ENCODE data around the gene LZTR1. TPM values are rescaled to one million over a fixed set of nuclear protein-coding genes. Genes with fewer than 3 reads are reported as not detected.
A peak's percentile ranks its signal among the peaks of the same experiment; 100 is the strongest.
"Not testable (repeated sequence)": the region's sequence is repeated elsewhere in the genome, so short reads cannot be mapped to it uniquely, and the experiment has no call there.

The LZTR1 gene
- total RNA-seq, 1 donor from 2014 or later: 37.5 TPM

- DNase-seq (ENCODE audit: low spot score in 2 of 2): no peak
- FAIRE-seq: no peak
Observed at GRCh38 chr22:20964799-20965103, 17.3 kb upstream of the LZTR1 start.

- DNase-seq (ENCODE audit: low spot score in 2 of 2) (peak in 1 of 2 donors; percentile 60), FAIRE-seq (no peak)
Observed at GRCh38 chr22:20965104-20965887, 16.8 kb upstream of the LZTR1 start.

- FAIRE-seq (no peak), DNase-seq (ENCODE audit: low spot score in 2 of 2) (no peak)
Observed at GRCh38 chr22:20965888-20966855, 15.9 kb upstream of the LZTR1 start.

DNA sequence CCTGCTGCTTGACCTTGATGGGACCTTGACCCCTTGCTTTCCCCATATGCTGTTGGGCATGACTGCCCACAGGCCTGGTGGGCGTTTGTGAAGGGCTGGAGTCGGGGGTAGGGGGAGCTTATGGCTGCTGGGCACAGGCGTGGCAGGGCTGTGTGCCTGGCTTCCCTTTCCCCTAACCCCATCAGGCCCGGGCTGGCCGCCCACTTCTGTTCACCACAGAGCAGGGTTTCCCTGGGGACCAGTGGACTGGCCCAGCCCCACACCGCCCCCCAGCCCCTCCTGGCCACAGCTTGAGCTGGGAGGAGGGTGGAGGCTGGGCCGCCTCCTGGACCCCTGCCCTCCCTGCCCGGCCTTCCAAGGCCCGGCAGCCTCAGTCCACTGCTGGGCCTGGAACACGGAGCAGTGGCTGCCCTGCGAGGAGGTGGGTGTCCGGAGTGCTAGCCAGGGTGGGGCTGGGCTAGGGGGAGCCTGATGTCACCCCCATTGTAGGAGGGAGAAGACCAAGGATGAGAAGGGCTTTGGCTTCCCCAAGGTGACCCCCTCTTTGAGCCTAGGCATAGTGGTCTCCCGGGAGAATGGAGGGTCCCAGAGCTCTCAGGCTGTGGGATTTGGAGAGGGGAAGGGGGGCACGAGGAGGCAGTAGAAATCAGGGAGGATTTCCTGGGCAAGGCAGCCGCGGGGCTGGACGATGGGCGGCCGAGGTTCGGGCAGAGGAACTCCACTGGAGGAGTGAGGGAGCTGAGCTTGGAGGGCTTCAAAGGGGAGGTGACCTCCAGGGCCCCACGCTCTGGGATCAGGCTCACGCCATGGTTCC is 15.0 kb upstream of the LZTR1 start, which contains the start of gene AIFM3:
AIFM3 (plus strand) TSS at position 373 of the 814 bp plus-strand sequence. CDS start 690 bp downstream, outside the sequence.
- no peak for FAIRE-seq

GRCh38 chr22:20967697-20968211 is 14.3 kb upstream of the LZTR1 start:
- DNase-seq (ENCODE audit: low spot score in 2 of 2) (no peak), FAIRE-seq (no peak)

More for the DNA sequence above, 15.0 kb upstream of the LZTR1 start, which contains the start of gene AIFM3:
- DNase-seq (ENCODE audit: low spot score in 2 of 2): peak in 1 of 2 donors; percentile 41

GRCh38 chr22:20968281-20968977 is 13.7 kb upstream of the LZTR1 start:
- FAIRE-seq: no peak
- no peak for DNase-seq (ENCODE audit: low spot score in 2 of 2)

DNA sequence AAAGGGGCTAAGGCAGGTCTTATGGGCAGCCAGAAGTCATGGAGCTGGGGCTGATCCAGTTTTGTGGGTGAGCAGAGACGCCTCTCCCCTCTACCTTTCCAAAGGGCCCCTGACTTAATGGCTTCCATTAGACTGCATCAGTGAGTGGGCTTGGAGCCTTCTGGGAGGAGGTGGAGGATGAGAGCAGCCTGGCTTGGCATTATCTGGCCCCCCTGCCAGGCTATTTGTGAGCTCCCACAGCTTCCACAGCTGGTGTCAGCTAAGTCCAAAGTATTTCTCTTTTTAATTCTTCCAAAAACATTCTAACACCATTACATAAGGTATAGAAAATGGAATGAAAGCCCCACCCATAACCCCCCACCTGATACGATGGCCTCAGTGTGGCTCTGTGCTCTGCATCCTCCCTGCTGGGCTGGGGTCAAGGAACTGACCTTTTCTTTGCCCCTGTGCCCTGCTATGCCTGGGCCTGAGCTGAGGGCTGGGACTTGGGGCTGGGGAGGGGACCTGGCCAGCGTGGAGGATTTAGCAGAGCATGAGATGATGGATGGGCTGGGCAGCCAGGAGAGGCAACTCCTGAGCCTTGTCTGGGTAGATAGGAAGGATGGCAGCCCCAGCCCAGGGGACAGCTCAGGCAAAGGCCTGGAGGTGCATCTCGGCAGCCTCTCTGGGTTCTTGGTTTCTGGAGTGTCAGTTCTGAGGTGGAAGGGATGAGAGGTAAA is 11.0 kb upstream of the LZTR1 start:
- no peak for DNase-seq (ENCODE audit: low spot score in 2 of 2)

GRCh38 chr22:20972014-20972694 is 9.9 kb upstream of the LZTR1 start:
- FAIRE-seq; DNase-seq (ENCODE audit: low spot score in 2 of 2): not testable (repeated sequence)

More for the DNA sequence above, 11.0 kb upstream of the LZTR1 start:
- FAIRE-seq: no peak

- DNase-seq (ENCODE audit: low spot score in 2 of 2) (no peak), FAIRE-seq (no peak)
Observed at GRCh38 chr22:20972933-20973577, 9.0 kb upstream of the LZTR1 start.

- no peak for FAIRE-seq
Observed at GRCh38 chr22:20973634-20974286, 8.3 kb upstream of the LZTR1 start.

GRCh38 chr22:20974336-20974955 is 7.7 kb upstream of the LZTR1 start:
- FAIRE-seq (no peak), DNase-seq (ENCODE audit: low spot score in 2 of 2) (no peak)

More at GRCh38 chr22:20973634-20974286, 8.3 kb upstream of the LZTR1 start:
- DNase-seq (ENCODE audit: low spot score in 2 of 2): no peak

GRCh38 chr22:20975541-20976290 is 6.4 kb upstream of the LZTR1 start:
- FAIRE-seq: no peak

DNA sequence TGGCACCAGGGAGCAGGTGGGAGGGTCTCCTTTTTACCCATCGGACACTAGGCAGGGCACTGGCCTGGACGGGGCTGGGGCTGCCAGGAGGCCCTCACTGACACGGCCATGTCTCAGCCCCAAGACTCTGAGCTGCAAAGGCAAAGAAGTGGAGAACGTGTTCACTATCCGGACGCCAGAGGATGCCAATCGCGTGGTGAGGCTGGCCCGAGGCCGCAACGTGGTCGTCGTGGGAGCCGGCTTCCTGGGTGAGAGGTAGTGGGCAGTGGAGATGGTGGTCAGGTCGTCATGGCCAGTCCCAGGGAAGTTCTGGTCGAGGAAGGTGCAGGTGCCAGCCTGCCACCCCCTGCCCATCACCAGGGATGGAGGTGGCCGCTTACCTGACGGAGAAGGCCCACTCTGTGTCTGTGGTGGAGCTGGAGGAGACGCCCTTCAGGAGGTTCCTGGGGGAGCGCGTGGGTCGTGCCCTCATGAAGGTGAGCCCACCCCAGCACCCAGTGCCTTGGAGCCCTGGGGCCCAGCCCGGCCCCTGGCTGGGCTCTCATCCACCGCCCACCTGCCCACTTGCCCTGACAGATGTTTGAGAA is 5.7 kb upstream of the LZTR1 start:
- DNase-seq (ENCODE audit: low spot score in 2 of 2): no peak
- no peak for FAIRE-seq

More at GRCh38 chr22:20975541-20976290, 6.4 kb upstream of the LZTR1 start:
- DNase-seq (ENCODE audit: low spot score in 2 of 2): no peak

DNA sequence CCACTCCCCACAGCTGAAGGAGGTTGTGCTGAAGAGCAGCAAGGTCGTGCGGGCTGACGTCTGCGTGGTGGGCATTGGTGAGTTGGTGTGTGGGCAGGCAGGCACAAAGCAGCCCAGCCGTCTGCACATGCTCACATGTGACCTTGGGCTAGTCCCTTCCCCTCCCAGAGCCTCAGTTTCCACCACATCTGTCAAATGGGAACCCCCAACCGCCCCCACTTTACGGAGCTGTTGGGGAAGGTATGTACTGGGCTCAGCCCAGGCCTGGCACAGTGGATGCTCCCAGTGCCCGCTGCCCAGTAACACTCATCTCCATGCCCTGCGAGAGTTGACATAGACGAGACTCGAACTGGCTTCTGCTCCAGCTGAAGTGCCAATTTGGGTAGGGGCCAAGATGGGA is 5.1 kb upstream of the LZTR1 start:
- FAIRE-seq: no peak
- DNase-seq (ENCODE audit: low spot score in 2 of 2): no peak

DNA sequence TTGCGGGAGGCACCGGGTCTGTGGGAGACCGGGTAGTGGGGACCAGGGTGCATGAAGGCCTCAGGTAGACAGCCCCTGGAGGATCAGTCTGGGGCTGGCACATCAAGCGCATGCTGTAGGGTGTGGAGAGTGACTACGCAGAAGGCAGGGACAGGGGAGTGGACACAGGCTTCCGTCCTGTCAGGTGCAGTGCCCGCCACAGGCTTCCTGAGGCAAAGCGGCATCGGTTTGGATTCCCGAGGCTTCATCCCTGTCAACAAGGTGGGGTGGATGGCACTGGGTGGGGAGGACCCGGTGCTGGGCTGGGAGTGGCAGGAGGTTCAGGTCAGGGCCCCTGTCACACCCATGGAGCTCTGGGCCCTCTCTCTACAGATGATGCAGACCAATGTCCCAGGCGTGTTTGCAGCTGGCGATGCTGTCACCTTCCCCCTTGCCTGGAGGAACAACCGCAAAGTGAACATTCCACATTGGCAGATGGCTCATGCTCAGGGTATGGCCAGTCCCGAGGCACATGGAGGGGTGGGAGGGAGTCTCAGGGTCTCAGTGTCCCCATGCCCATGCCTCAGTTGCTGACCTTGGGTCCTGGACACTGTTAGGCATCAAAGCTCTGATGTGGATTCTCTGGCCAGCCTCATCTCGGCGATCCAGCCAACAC is 4.5 kb upstream of the LZTR1 start:
- FAIRE-seq (no peak), DNase-seq (ENCODE audit: low spot score in 2 of 2) (no peak)
